ENCODE measurements around the gene PTGIS.

Gene PTGIS

GRCh38 chr20:49460916-49461315 is 107.0 kb downstream of the PTGIS start:
- no peak for DNase-seq

GRCh38 chr20:49460131-49460530 is 107.8 kb downstream of the PTGIS start:
- DNase-seq = no peak

- DNase-seq = no peak
Observed at GRCh38 chr20:49459684-49460083, 108.3 kb downstream of the PTGIS start.

- DNase-seq = no peak
Observed at GRCh38 chr20:49457444-49457843, 110.5 kb downstream of the PTGIS start.

GRCh38 chr20:49456646-49457045 is 111.3 kb downstream of the PTGIS start:
- no peak for DNase-seq

GRCh38 chr20:49455691-49456090 is 112.2 kb downstream of the PTGIS start:
- no peak for DNase-seq
